Measurements from ENCODE around the gene SAMD14. TPM values are rescaled to one million over a fixed set of nuclear protein-coding genes. Genes with fewer than 3 reads are reported as not detected.
A peak's percentile ranks its signal among the peaks of the same experiment; 100 is the strongest.

SAMD14 gene
- total and polyA plus RNA-seq, 2 of the 4 experiments (the other 2 are of a cell fraction): 1.4 to 6.2 TPM

DNA sequence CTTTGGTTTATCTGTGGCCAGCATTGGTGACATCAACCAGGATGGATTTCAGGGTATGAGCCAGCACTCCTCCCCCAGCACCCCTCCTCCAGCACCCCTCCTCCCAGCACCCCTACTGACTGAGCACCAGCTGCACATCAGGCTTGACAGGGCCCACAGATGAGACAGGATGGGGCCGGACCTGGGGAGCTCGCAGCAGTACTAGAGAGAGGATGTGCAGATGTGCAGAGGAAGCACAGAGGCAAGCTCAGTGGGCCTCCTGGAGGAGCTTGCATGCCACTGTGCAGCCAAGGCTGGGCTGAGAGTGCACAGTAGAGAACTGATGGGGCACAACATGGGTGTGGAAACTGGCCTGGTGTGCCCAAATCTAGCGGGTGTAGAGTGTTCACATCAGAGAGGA is 57.8 kb downstream of the SAMD14 start:
- peaks cover 32 to 65% of the 10 kb centered on the region in 2 experiments for H3K79me1 ChIP-seq (ENCODE audit: low read depth in 1 of 2, low read length in 2 of 2)
- H4K8ac ChIP-seq (ENCODE audit: low read depth in 2 of 2, low read length in 2 of 2): no peak overlapping the region
- H4K20me1 ChIP-seq (ENCODE audit: insufficient read depth, low read length): no peaks in the 10 kb centered on the region; the same call in 1 of the 2 replicates
- H3K9me3 ChIP-seq (ENCODE audit: control insufficient read depth, insufficient read depth, low read length): no peaks in the 10 kb centered on the region
- CTCF ChIA-PET: no interaction called here
- no peak overlapping the region for H2BK120ac ChIP-seq (ENCODE audit: low read depth, low read length)
- dilution Hi-C loops (cut with HindIII; ENCODE audit: low sequenced_read_pairs, unreplicated experiment) (no loop called here), in situ Hi-C loops (cut with MboI; ENCODE audit: low sequenced_read_pairs) (no loop called here), intact Hi-C loops (cut with micrococcal nuclease) (no loop called here)
- BruUV-seq (replicated peaks): no TSS peak
- H3K56ac ChIP-seq (ENCODE audit: extremely low read depth, insufficient read depth, low read length): no peak overlapping the region
- no peak overlapping the region for H2BK20ac ChIP-seq (ENCODE audit: low read depth, low read length)
- no peak overlapping the region for H3K14ac ChIP-seq (replicated peaks; ENCODE audit: low read depth, low read length)
- H4K5ac ChIP-seq (ENCODE audit: low read depth, low read length): no peak overlapping the region
- WGBS, 2 experiments (ENCODE audit: extremely low coverage in 2 of 2, insufficient read length in 1 of 2): no CpG with 5 or more reads among the region's 3 CpGs
- no peak; the same call in 1 of the 2 replicates for ATAC-seq (ENCODE audit: low read depth)
- no peak overlapping the region for H2AK9ac ChIP-seq (replicated peaks; ENCODE audit: low read depth, low read length, poor library complexity)
- no peak overlapping the region for H4K91ac ChIP-seq (ENCODE audit: insufficient read depth, low read depth, low read length)
- no peak overlapping the region for H3K9ac ChIP-seq (ENCODE audit: low read depth, low read length)
- no peak overlapping the region for H2BK15ac ChIP-seq (ENCODE audit: low read depth, low read length)
- no peak overlapping the region for H2AFZ ChIP-seq (replicated peaks; ENCODE audit: low read length, poor library complexity)
- H3K18ac ChIP-seq (ENCODE audit: low read depth, low read length): no peak overlapping the region
- no peak overlapping the region for H2BK5ac ChIP-seq (ENCODE audit: low read depth, low read length, poor library complexity, severe bottlenecking)
- H3K36me3 ChIP-seq (ENCODE audit: control insufficient read depth, insufficient read depth, low read length): peaks cover 57% of the 10 kb centered on the region
- no peaks in the 10 kb centered on the region for H3K27me3 ChIP-seq (ENCODE audit: control insufficient read depth, insufficient read depth, low read length)
- peaks cover 20% of the 10 kb centered on the region for H3K9me1 ChIP-seq (ENCODE audit: insufficient read depth, low read length)
- no peak overlapping the region for H3K4ac ChIP-seq (ENCODE audit: low read depth, low read length)
- POLR2A ChIA-PET (ENCODE audit: unreplicated experiment): no interaction called here
- H3K27ac ChIP-seq (ENCODE audit: insufficient read depth, low read length): no peak overlapping the region
- no peak overlapping the region for H2AK5ac ChIP-seq (ENCODE audit: low read depth, low read length)
- peaks cover under 1% of the 10 kb centered on the region; the same call in 1 of the 2 replicates for H3K4me1 ChIP-seq (ENCODE audit: control insufficient read depth, insufficient read depth, low read length)
- no peak overlapping the region for H3K4me2 ChIP-seq (ENCODE audit: low read depth, low read length)
- H3K4me3 ChIP-seq (ENCODE audit: insufficient read depth, low read depth, low read length): no peak overlapping the region
- TF ChIP-seq CHD1 (IDR thresholded peaks at IDR 0.05; ENCODE audit: low read depth, low read length) (no peak), BHLHE40 (IDR thresholded peaks at IDR 0.05; ENCODE audit: low read depth, low read length) (no peak), MXI1 (IDR thresholded peaks at IDR 0.05; ENCODE audit: borderline replicate concordance, low read depth, low read length) (no peak), CEBPB (IDR thresholded peaks at IDR 0.05; ENCODE audit: low read depth, low read length) (no peak)
- TF ChIP-seq, protein P1, sequence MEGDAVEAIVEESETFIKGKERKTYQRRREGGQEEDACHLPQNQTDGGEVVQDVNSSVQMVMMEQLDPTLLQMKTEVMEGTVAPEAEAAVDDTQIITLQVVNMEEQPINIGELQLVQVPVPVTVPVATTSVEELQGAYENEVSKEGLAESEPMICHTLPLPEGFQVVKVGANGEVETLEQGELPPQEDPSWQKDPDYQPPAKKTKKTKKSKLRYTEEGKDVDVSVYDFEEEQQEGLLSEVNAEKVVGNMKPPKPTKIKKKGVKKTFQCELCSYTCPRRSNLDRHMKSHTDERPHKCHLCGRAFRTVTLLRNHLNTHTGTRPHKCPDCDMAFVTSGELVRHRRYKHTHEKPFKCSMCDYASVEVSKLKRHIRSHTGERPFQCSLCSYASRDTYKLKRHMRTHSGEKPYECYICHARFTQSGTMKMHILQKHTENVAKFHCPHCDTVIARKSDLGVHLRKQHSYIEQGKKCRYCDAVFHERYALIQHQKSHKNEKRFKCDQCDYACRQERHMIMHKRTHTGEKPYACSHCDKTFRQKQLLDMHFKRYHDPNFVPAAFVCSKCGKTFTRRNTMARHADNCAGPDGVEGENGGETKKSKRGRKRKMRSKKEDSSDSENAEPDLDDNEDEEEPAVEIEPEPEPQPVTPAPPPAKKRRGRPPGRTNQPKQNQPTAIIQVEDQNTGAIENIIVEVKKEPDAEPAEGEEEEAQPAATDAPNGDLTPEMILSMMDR (conservative IDR thresholded peaks at IDR 0.05; ENCODE audit: low read depth, low read length): 0 out of 2 replicates have a peak, but pooled peaks have one; percentile 3
- TF ChIP-seq, protein P2, sequence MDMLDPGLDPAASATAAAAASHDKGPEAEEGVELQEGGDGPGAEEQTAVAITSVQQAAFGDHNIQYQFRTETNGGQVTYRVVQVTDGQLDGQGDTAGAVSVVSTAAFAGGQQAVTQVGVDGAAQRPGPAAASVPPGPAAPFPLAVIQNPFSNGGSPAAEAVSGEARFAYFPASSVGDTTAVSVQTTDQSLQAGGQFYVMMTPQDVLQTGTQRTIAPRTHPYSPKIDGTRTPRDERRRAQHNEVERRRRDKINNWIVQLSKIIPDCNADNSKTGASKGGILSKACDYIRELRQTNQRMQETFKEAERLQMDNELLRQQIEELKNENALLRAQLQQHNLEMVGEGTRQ (IDR thresholded peaks at IDR 0.05; ENCODE audit: low read depth, low read length): no peak
- DNase-seq: no peak
- no peak overlapping the region for H3K23ac ChIP-seq (ENCODE audit: low read depth, low read length)
